GOT3 (cell line): ENCODE measurements around the gene CARS2.
"Not testable (repeated sequence)": the region's sequence is repeated elsewhere in the genome, so short reads cannot be mapped to it uniquely, and the experiment has no call there.

Experiments
- DNase-seq: peaks from one replicate; lab custom pipeline; 2025; ENCODE audit warnings: mixed read lengths; lab: John Stamatoyannopoulos, UW

The CARS2 gene

GRCh38 chr13:110705826-110706569, at the start of gene CARS2:
CARS2 (minus strand) TSS chr13:110706116; CDS start chr13:110706093, 23 bp downstream.
- DNase-seq: peak; percentile 91

GRCh38 chr13:110748271-110748670, 42.4 kb upstream of the CARS2 start:
- no peak for DNase-seq

GRCh38 chr13:110746438-110746837, 40.5 kb upstream of the CARS2 start:
- no peak for DNase-seq

- DNase-seq: no peak
Measured at GRCh38 chr13:110743687-110744086, 37.8 kb upstream of the CARS2 start.

GRCh38 chr13:110737555-110737954, 31.6 kb upstream of the CARS2 start:
- no peak for DNase-seq

- DNase-seq: no peak
Measured at GRCh38 chr13:110734561-110734960, 28.6 kb upstream of the CARS2 start.

- DNase-seq: no peak
Measured at GRCh38 chr13:110731072-110731471, 25.2 kb upstream of the CARS2 start.

- DNase-seq: no peak
Measured at GRCh38 chr13:110726726-110727125, 20.8 kb upstream of the CARS2 start.

- DNase-seq: not testable (repeated sequence)
Measured at GRCh38 chr13:110726153-110726552, 20.2 kb upstream of the CARS2 start.

- DNase-seq: no peak
Measured at GRCh38 chr13:110723598-110723997, 17.7 kb upstream of the CARS2 start.

- DNase-seq: no peak
Measured at GRCh38 chr13:110722971-110723370, 17.1 kb upstream of the CARS2 start.

GRCh38 chr13:110719036-110719710, 13.3 kb upstream of the CARS2 start:
- DNase-seq: no peak

GRCh38 chr13:110716247-110716515, 10.3 kb upstream of the CARS2 start:
- DNase-seq: no peak

GRCh38 chr13:110715395-110716246, 9.7 kb upstream of the CARS2 start:
- DNase-seq: peak; percentile 91

GRCh38 chr13:110714797-110715394, 9.0 kb upstream of the CARS2 start:
- DNase-seq: no peak

GRCh38 chr13:110713981-110714796, 8.3 kb upstream of the CARS2 start:
- no peak for DNase-seq

- DNase-seq: no peak
Measured at GRCh38 chr13:110713642-110713952, 7.7 kb upstream of the CARS2 start, which contains the start of gene ING1. ING1 (plus strand) TSS chr13:110713700; CDS start chr13:110714150, 450 bp downstream.

GRCh38 chr13:110712849-110713641, 7.1 kb upstream of the CARS2 start:
- peak; percentile 98 for DNase-seq

- DNase-seq: peak; percentile 80
Measured at GRCh38 chr13:110712081-110712848, 6.3 kb upstream of the CARS2 start.
